ENCODE data around the gene PKN1. TPM values are rescaled to one million over a fixed set of nuclear protein-coding genes. Genes with fewer than 3 reads are reported as not detected.
"Not testable (repeated sequence)": the region's sequence is repeated elsewhere in the genome, so short reads cannot be mapped to it uniquely, and the experiment has no call there.

Gene PKN1
- total RNA-seq, 1 donor from 2014 or later, result 68.3 TPM

GRCh38 chr19:14402332-14403144 lies 30.6 kb upstream of the PKN1 start:
- Mint-ChIP-seq H3K9me3 (ENCODE audit: unreplicated experiment) (peaks cover 3% of the 10 kb centered on the region), H3K36me3 (ENCODE audit: low read depth, unreplicated experiment) (peaks cover 3% of the 10 kb centered on the region), H3K4me1 (ENCODE audit: low read depth, unreplicated experiment) (no peaks in the 10 kb centered on the region), H3K27ac (ENCODE audit: unreplicated experiment) (peak overlapping the region; percentile 38), H3K4me3 (ENCODE audit: unreplicated experiment) (no peak overlapping the region), H3K27me3 (ENCODE audit: low read depth, unreplicated experiment) (peaks cover 3% of the 10 kb centered on the region)
- H3K27me3 ChIP-seq (ENCODE audit: insufficient read depth, low read length), result no peaks in the 10 kb centered on the region
- H3K4me3 ChIP-seq (ENCODE audit: insufficient read depth, low read depth, low read length), result no peak overlapping the region
- no peak for TF ChIP-seq EZH2 (IDR thresholded peaks at IDR 0.05; ENCODE audit: insufficient read depth, low read length)
- no peak for TF ChIP-seq CTCF (IDR thresholded peaks at IDR 0.05; ENCODE audit: insufficient read depth, low read depth, low read length)
- H3K4me1 ChIP-seq (ENCODE audit: insufficient read depth, low read length), result peaks cover 11% of the 10 kb centered on the region
- H3K9me3 ChIP-seq (ENCODE audit: insufficient read depth, low read depth, low read length), result no peaks in the 10 kb centered on the region
- H3K4me2 ChIP-seq (ENCODE audit: low read length), result peak overlapping the region; percentile 47
- peak overlapping the region; percentile 39 for H2AFZ ChIP-seq (ENCODE audit: low read depth, low read length)
- H3K36me3 ChIP-seq (ENCODE audit: insufficient read depth, low read length), result peaks cover under 1% of the 10 kb centered on the region
- peak; percentile 82 for DNase-seq (ENCODE audit: low read depth)
- H3K9ac ChIP-seq (ENCODE audit: low read length), result peak overlapping the region; percentile 5
- peak overlapping the region; percentile 3 for H3K27ac ChIP-seq (ENCODE audit: low read depth, low read length)
- FAIRE-seq, result no peak
- H3K79me2 ChIP-seq (ENCODE audit: insufficient read depth, low read length), result no peaks in the 10 kb centered on the region
- peaks cover 10% of the 10 kb centered on the region for H4K20me1 ChIP-seq (ENCODE audit: insufficient read depth, low read length)

- H3K4me3 ChIP-seq (ENCODE audit: insufficient read depth, low read depth, low read length); H3K9me3 Mint-ChIP-seq (ENCODE audit: unreplicated experiment); H3K79me2 ChIP-seq (ENCODE audit: insufficient read depth, low read length); H3K4me1 Mint-ChIP-seq (ENCODE audit: low read depth, unreplicated experiment); DNase-seq (ENCODE audit: low read depth); H3K9me3 ChIP-seq (ENCODE audit: insufficient read depth, low read depth, low read length); H3K27ac Mint-ChIP-seq (ENCODE audit: unreplicated experiment); H3K36me3 Mint-ChIP-seq (ENCODE audit: low read depth, unreplicated experiment); FAIRE-seq; H2AFZ ChIP-seq (ENCODE audit: low read depth, low read length); H3K27ac ChIP-seq (ENCODE audit: low read depth, low read length); H3K4me2 ChIP-seq (ENCODE audit: low read length); H3K36me3 ChIP-seq (ENCODE audit: insufficient read depth, low read length); H3K4me3 Mint-ChIP-seq (ENCODE audit: unreplicated experiment); H3K9ac ChIP-seq (ENCODE audit: low read length); H3K27me3 ChIP-seq (ENCODE audit: insufficient read depth, low read length); H3K27me3 Mint-ChIP-seq (ENCODE audit: low read depth, unreplicated experiment): not testable (repeated sequence)
- peaks cover 11% of the 10 kb centered on the region for H3K4me1 ChIP-seq (ENCODE audit: insufficient read depth, low read length)
- H4K20me1 ChIP-seq (ENCODE audit: insufficient read depth, low read length), result peaks cover 18% of the 10 kb centered on the region
Measured at GRCh38 chr19:14403145-14403930, 29.8 kb upstream of the PKN1 start.

- H3K27ac ChIP-seq (ENCODE audit: low read depth, low read length), result no peak overlapping the region
- H3K27ac Mint-ChIP-seq (ENCODE audit: unreplicated experiment), result no peak overlapping the region
- H3K36me3 Mint-ChIP-seq (ENCODE audit: low read depth, unreplicated experiment), result peaks cover 3% of the 10 kb centered on the region
- peaks cover 3% of the 10 kb centered on the region for H3K9me3 Mint-ChIP-seq (ENCODE audit: unreplicated experiment)
- H3K36me3 ChIP-seq (ENCODE audit: insufficient read depth, low read length), result peaks cover 17% of the 10 kb centered on the region
- FAIRE-seq (no peak), DNase-seq (ENCODE audit: low read depth) (no peak)
- peaks cover 2% of the 10 kb centered on the region for H3K79me2 ChIP-seq (ENCODE audit: insufficient read depth, low read length)
- no peak overlapping the region for H3K4me2 ChIP-seq (ENCODE audit: low read length)
- no peak overlapping the region for H3K4me3 Mint-ChIP-seq (ENCODE audit: unreplicated experiment)
- H3K9ac ChIP-seq (ENCODE audit: low read length), result no peak overlapping the region
- H3K9me3 ChIP-seq (ENCODE audit: insufficient read depth, low read depth, low read length), result no peaks in the 10 kb centered on the region
- no peaks in the 10 kb centered on the region for H3K27me3 ChIP-seq (ENCODE audit: insufficient read depth, low read length)
- peaks cover 11% of the 10 kb centered on the region for H3K4me1 ChIP-seq (ENCODE audit: insufficient read depth, low read length)
- no peak overlapping the region for H2AFZ ChIP-seq (ENCODE audit: low read depth, low read length)
- no peaks in the 10 kb centered on the region for H3K27me3 Mint-ChIP-seq (ENCODE audit: low read depth, unreplicated experiment)
- H4K20me1 ChIP-seq (ENCODE audit: insufficient read depth, low read length), result peaks cover 27% of the 10 kb centered on the region
- TF ChIP-seq EZH2 (IDR thresholded peaks at IDR 0.05; ENCODE audit: insufficient read depth, low read length) (no peak), CTCF (IDR thresholded peaks at IDR 0.05; ENCODE audit: insufficient read depth, low read depth, low read length) (no peak)
- H3K4me3 ChIP-seq (ENCODE audit: insufficient read depth, low read depth, low read length), result no peak overlapping the region
- H3K4me1 Mint-ChIP-seq (ENCODE audit: low read depth, unreplicated experiment), result no peaks in the 10 kb centered on the region
Measured at GRCh38 chr19:14404312-14404711, 28.8 kb upstream of the PKN1 start.
